GM20431 (cell line): Measurements from ENCODE around the gene SMARCA2.

Experiments used
- in situ Hi-C: fragments of 300-500 bp; cut with MseI, MboI; formaldehyde crosslinking; loops from one replicate; pipeline ENCODE4 v1.15.0; 2020; ENCODE audit warnings: low sequenced_read_pairs; ENCODE audit not compliant: unreplicated experiment

The SMARCA2 gene

GRCh38 chr9:2015581-2016407 is 647 bp downstream of the SMARCA2 start:
- in situ Hi-C loops: no loop called here

DNA sequence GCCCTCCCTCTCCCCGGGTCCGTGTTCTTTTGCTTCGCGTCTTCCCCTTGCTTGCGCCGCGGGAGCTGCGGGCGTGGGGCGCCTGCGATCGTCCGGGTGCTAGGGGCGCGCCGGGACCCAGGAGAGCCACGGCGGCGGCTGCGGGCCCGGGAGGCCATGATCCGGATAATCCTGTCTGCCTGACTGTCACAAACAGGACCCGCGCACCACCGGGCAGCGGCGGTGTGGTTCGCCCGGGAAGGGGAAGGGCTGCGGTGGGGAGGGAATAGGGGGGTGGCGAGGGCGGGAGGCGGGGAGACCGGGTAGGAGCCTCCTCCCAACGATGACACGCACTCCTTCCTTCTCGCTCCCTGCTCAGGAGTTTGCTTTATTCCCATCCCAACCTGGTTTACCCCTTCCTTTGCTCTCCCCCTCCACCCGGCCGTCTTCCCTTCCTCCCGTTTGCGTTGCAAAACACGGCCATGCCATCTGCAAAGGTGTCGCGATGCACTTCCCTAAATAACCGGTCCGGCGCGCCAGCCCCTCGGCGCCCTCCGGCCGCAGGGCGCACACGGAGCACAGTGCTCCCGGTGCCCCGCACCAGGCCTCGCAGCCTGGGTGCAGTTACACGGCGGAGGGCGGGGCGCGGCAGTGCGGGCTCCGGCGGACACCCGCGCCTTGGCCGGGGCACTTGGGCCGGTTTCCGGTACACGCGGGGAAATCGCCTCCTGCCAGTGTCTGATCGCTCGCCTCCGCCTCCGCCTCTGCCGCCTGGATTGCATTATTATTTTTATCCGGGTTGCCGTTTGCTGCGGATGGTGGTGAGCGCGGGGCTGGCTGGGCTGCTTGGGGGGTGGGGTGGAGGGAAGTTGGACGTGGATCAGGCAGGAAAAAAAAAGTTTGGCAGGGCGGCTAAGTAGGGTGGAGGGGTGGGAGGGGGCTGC is 1.5 kb downstream of the SMARCA2 start:
- in situ Hi-C loops: no loop called here

- in situ Hi-C loops: no loop called here
Observed at GRCh38 chr9:2017331-2018161, 2.4 kb downstream of the SMARCA2 start.

DNA sequence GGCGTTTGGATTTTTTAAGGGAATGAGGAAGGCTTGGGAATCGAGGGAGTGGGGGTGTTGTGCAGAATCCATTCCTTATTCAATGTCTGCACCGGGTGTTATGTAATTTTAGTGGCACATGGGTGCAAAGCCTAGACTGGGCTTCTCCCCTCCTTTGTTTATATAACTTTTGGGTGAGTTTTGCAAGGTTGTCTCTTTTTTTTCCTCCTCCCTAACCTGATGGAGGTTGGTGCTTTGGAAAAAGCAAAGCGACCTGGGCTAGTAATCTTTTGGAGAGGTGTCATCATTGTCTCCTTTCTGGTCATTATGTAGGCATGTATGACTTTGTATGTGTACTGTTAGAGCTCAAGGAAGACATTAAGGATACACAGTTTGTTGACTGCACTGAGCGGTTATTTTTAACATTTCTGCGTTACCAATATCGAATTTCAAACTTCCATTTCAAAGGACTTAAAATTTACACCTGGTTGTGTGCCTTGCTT is 3.1 kb downstream of the SMARCA2 start:
- in situ Hi-C loops: no loop called here

GRCh38 chr9:2018764-2019558 is 3.8 kb downstream of the SMARCA2 start:
- in situ Hi-C loops: no loop called here

DNA sequence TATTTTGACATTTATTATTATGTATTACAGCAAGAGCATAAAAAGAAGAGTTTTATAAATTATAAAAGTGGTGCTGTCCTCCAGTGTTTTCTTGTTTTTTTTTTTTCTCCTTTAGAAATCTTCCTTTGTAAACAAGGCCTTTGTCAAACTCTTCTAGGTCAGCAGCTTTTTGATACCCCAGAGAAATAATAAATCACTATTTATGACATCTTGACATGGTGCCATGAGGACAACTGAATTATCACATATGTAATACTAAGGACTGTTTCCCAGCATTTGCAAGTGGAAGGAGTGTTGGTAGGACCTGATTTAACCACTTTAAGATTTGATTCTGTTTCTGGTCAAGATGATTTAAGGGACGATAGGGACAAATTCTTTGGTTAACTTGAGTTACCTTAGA is 4.6 kb downstream of the SMARCA2 start:
- in situ Hi-C loops: no loop called here

DNA sequence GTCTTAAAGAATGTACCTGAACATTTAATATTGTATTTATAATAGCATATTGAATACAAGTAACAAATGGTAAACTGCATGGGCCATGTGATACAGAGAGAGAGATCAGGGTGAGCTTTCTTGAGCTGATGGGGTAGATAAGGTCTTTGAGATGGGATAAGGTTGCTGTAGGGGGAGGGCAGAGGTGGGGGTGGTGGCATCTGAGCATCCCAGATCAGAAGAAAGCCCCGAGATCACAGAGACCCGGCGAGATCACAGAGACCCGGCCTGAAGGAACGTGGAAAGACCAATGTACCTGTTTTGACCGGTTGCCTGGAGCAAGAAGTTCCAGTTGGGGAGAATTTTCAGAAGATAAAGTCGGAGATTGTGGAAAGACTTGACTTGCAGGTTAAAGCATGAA is 6.6 kb downstream of the SMARCA2 start:
- in situ Hi-C loops: no loop called here

- in situ Hi-C loops: no loop called here
Observed at GRCh38 chr9:2022560-2022959, 7.4 kb downstream of the SMARCA2 start.

- in situ Hi-C loops: no loop called here
Observed at GRCh38 chr9:2023042-2023441, 7.9 kb downstream of the SMARCA2 start.

- in situ Hi-C loops: no loop called here
Observed at GRCh38 chr9:2023532-2023931, 8.4 kb downstream of the SMARCA2 start.

GRCh38 chr9:2024888-2025782 is 10.0 kb downstream of the SMARCA2 start:
- in situ Hi-C loops: no loop called here

- in situ Hi-C loops: no loop called here
Observed at GRCh38 chr9:2026220-2026997, 11.3 kb downstream of the SMARCA2 start.

DNA sequence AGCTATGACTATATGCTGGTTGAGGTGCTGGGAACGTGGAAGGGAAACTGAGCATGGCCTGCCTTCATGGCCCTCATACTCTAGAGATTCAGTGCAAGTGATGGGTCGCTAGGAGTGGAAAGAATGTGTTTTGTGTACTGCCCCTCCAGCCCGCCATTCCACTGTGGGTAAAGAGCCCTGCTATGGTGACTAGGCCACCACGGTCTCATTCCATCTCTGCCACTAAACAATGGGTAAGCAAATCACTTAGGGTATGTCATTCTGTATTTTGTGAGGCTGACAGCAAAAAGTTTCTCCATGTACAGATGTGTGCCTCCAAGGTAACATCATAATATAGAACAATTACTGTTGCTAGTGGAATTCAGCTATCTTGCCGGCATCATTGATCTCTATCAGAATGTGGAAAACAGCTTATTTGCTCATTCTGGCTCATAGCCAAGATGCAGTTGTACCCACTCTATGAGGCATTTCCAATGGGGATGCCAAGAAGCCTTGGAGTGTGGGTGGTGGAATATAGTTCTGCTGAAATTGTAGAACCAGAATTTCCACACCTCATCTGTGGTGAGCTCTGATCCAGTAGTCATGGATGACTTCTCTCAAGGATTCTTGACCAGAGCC is 12.5 kb downstream of the SMARCA2 start:
- in situ Hi-C loops: no loop called here

DNA sequence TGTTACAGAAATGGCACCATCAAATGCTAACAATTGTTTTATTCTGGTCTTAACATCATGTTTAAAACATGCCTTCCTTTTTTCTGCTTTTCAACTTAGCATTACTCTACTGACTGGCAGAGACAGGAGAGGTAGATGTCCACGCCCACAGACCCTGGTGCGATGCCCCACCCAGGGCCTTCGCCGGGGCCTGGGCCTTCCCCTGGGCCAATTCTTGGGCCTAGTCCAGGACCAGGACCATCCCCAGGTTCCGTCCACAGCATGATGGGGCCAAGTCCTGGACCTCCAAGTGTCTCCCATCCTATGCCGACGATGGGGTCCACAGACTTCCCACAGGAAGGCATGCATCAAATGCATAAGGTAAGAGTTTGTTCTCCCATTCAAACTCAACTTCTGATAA is 13.7 kb downstream of the SMARCA2 start:
- in situ Hi-C loops: no loop called here

GRCh38 chr9:2029666-2030170 is 14.6 kb downstream of the SMARCA2 start:
- in situ Hi-C loops: no loop called here

GRCh38 chr9:2032234-2032633 is 17.1 kb downstream of the SMARCA2 start:
- in situ Hi-C loops: no loop called here

DNA sequence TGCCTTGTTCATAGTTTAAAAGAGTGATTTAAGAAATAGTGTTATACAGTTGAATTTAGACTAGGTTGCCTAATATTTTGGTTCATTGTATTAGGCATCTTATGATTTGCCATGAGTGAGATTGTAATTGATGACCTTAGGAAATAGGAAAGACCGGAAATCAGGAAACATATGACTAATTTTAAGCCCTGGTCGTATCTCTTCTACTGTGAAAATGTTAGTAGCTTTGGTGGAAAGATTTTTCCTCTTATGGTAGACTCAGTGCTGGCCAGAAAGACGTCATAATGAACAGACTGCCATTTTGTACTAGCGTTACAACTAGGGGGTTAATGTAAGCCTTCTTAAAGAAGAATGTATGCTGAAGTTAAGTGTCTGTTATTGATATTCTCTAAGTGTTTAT is 21.7 kb downstream of the SMARCA2 start:
- in situ Hi-C loops: no loop called here
